BE2C (cell line): ENCODE measurements around the gene TMEM17.

Source experiments
- DNase-seq: peaks from one replicate; pipeline ENCODE4 v3.0.0-alpha.2; 2020
- H3K27me3 ChIP-seq: fragments of 250-450 bp; sonication (Bioruptor Pico); 2 replicates; pipeline ENCODE4 v1.5.1; 2020; ENCODE audit warnings: mild to moderate bottlenecking
- H3K36me3 ChIP-seq: fragments of 250-450 bp; sonication (Bioruptor Pico); 2 replicates; pipeline ENCODE4 v1.5.1; 2020; ENCODE audit warnings: mild to moderate bottlenecking
- H3K4me1 ChIP-seq: fragments of 250-450 bp; sonication (Bioruptor Pico); 2 replicates; pipeline ENCODE4 v1.5.1; 2020
- H3K4me3 ChIP-seq: 2 replicates; pipeline ENCODE4 v1.5.1; 2011; ENCODE audit warnings: low read depth, low read length
- H3K9me3 ChIP-seq: fragments of 250-450 bp; sonication (Bioruptor Pico); 2 replicates; pipeline ENCODE4 v1.5.1; 2020
- TF ChIP-seq, protein P1 (sequence below): IDR thresholded peaks from 2 replicates; pipeline ENCODE4 v1.5.1; 2012; ENCODE audit warnings: mild to moderate bottlenecking, low read depth, low read length

TMEM17 gene

DNA sequence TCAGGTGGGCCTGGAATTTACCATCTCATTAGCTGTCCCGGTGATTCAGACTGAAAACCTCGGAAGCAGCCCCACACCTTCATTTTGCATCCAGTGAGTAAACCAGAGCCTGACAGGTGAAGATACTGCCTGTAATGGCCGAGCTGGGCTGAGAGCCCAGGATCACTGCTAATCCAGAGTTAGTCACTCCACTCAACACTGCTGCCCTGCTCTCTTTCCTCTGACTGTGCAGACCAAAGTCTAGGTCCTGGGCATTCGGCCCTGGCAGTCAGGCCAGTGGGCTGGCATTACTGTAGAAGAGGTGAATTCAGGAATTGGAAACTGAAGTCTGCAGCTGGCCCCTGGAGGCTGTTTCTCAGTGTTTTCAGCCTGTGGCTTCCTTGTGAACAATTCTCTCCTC lies 44.3 kb downstream of the TMEM17 start:
- H3K27me3 ChIP-seq = no peaks in the 10 kb centered on the region
- no peaks in the 10 kb centered on the region for H3K4me1 ChIP-seq
- no peaks in the 10 kb centered on the region for H3K36me3 ChIP-seq
- H3K9me3 ChIP-seq = no peaks in the 10 kb centered on the region
- no peak for DNase-seq
- H3K4me3 ChIP-seq = no peak overlapping the region
- TF ChIP-seq, protein P1, sequence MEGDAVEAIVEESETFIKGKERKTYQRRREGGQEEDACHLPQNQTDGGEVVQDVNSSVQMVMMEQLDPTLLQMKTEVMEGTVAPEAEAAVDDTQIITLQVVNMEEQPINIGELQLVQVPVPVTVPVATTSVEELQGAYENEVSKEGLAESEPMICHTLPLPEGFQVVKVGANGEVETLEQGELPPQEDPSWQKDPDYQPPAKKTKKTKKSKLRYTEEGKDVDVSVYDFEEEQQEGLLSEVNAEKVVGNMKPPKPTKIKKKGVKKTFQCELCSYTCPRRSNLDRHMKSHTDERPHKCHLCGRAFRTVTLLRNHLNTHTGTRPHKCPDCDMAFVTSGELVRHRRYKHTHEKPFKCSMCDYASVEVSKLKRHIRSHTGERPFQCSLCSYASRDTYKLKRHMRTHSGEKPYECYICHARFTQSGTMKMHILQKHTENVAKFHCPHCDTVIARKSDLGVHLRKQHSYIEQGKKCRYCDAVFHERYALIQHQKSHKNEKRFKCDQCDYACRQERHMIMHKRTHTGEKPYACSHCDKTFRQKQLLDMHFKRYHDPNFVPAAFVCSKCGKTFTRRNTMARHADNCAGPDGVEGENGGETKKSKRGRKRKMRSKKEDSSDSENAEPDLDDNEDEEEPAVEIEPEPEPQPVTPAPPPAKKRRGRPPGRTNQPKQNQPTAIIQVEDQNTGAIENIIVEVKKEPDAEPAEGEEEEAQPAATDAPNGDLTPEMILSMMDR = no peak

GRCh38 chr2:62461017-62461553 lies 44.9 kb downstream of the TMEM17 start:
- Histone ChIP-seq H3K36me3 (no peaks in the 10 kb centered on the region), H3K27me3 (no peaks in the 10 kb centered on the region), H3K9me3 (no peaks in the 10 kb centered on the region), H3K4me1 (no peaks in the 10 kb centered on the region), H3K4me3 (no peak overlapping the region)
- DNase-seq = no peak
- TF ChIP-seq, protein P1 = no peak

GRCh38 chr2:62460175-62460574 lies 45.8 kb downstream of the TMEM17 start:
- TF ChIP-seq, protein P1 = no peak

GRCh38 chr2:62459672-62460071 lies 46.3 kb downstream of the TMEM17 start:
- Histone ChIP-seq H3K4me1 (no peaks in the 10 kb centered on the region), H3K9me3 (no peaks in the 10 kb centered on the region), H3K4me3 (no peak overlapping the region), H3K27me3 (no peaks in the 10 kb centered on the region), H3K36me3 (no peaks in the 10 kb centered on the region)
- DNase-seq = no peak
- TF ChIP-seq, protein P1 = no peak

More at GRCh38 chr2:62460175-62460574, 45.8 kb downstream of the TMEM17 start:
- Histone ChIP-seq H3K9me3 (no peaks in the 10 kb centered on the region), H3K27me3 (no peaks in the 10 kb centered on the region), H3K4me3 (no peak overlapping the region), H3K4me1 (no peaks in the 10 kb centered on the region), H3K36me3 (no peaks in the 10 kb centered on the region)
- DNase-seq = no peak

- TF ChIP-seq, protein P1 = no peak
- no peak overlapping the region for H3K4me3 ChIP-seq
- H3K9me3 ChIP-seq = no peaks in the 10 kb centered on the region
- DNase-seq = no peak
- no peaks in the 10 kb centered on the region for H3K4me1 ChIP-seq
- H3K36me3 ChIP-seq = no peaks in the 10 kb centered on the region
- H3K27me3 ChIP-seq = no peaks in the 10 kb centered on the region
Measured at GRCh38 chr2:62459106-62459505, 46.9 kb downstream of the TMEM17 start.

DNA sequence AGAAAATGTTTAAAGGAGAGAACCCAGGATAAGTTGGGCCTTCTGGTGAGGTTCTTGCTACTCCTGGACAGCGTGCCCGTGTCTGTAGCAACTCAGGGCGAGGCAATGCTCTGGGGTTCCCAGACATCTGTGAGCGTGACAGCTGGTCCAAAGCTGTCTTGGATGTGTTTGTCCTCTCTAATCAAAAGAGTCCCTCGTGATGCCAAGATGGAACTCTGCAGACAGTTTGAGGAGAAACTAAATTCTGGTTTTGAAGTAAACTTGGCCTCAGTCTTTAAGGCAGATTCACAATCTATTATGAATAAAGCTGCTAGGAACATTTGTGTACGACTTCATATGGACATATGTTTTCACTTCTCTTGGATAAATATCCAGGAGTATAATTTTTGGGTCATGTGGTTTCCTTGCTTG lies 47.3 kb downstream of the TMEM17 start:
- Histone ChIP-seq H3K9me3 (no peaks in the 10 kb centered on the region), H3K4me3 (no peak overlapping the region), H3K36me3 (no peaks in the 10 kb centered on the region), H3K27me3 (no peaks in the 10 kb centered on the region), H3K4me1 (no peaks in the 10 kb centered on the region)
- TF ChIP-seq, protein P1 = no peak
- no peak for DNase-seq
